HG03460 (cell line): ENCODE data around the gene KRTDAP.

Source experiments
- ATAC-seq: cut with Tn5 transposase; IDR thresholded peaks from one replicate; pipeline ENCODE4 v1.9.1; 2021; ENCODE audit not compliant: unreplicated experiment

The KRTDAP gene

DNA sequence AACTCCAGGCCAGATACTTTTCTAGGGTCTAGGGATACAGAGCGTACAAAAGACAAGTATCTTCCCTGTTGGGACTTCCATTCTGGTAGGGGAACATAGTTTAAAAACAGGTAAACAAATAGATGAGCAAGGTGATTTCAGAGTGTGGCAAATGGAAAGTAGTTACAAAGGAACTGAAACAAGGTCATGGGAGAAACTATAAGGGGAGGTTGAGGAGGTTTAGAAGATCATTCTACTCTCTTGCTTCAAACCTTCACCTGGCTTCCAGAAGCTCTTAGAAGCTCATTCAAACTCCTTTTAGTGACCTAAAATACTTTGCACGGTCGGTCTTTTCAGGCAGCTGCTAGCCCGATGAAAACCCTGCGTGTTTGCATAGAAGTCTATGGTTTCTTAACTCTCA, 33.1 kb downstream of the KRTDAP start:
- ATAC-seq: no peak

DNA sequence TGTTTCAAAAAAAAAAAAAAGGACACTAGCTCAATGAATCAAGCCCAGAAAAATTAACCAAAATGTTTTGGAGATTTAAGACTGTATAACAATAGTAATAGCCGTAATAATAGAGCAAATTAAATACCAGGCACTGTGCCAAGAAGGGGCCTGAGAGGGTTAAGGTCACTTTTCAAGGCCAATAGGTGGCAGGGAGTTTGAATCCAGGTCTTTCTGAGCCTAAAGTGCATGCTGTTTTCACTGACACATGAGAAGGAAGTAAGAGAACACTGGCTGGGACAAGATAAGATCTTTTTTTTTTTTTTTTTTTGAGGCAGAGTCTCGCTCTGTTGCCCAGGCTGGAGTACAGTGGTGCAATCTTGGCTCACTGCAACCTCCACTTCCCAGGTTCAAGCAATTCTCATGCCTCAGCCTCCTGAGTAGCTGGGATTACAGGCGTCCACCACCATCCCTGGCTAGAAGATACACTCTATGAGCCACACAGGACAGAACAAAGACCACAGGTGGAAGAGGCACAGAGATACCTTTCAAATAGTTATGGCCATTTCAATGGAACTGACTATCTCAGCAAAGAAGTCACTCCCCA, 34.6 kb downstream of the KRTDAP start:
- ATAC-seq: no peak

DNA sequence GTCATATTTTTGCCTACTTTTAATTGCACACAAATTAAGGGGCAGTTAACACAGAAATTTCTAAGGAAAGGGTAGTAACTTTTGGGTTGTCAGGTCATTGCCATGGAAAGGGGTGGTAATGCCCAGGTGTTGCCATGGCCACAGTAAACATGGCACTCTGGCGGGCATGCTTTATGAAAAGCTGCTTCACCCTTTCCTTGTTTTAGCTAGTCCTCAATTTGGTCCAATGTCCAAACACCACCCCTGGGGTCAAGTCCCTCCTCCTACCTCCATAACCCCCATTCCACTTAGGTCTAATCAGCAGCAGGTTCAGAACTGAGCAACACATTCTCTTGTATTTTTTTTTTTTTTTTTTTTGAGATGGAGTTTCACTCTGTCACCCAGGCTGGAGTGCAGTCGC, 35.6 kb downstream of the KRTDAP start:
- ATAC-seq: no peak

DNA sequence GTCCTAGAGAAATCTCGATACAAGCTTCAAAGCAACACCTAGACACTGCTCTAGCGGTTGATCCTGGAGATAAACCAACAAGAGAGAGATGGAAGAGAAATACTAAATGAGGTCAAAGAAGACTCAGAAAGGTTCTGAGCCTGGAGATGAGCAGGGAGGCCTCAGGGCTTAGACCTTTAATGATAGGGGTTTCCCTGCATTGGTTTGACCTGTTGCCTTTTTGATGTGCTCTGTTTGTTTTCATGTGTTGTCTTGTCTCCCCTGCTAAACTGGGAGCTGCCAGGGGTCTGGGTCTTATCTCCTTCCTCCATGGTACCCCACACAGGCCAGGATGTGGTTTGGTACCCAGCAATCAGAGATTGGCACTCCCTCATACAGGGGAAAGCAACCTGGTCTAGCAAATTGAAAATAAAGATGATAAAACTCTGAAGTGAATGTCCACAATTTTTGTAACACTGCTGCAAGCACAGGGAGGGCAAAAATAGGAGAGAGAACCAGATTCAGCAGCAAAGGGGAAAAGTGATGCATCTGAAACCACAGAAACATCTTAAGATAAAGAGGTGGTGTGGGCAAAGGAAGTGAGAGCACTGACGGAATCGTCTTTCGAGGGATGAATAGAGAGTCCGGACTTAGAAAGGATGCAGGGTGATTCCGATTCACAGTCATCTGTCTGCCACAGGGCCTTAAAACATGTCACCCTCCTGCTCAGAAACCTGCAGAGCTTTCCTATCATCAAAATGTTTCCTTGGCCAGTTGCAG, 38.7 kb downstream of the KRTDAP start:
- peak; percentile 50 for ATAC-seq

DNA sequence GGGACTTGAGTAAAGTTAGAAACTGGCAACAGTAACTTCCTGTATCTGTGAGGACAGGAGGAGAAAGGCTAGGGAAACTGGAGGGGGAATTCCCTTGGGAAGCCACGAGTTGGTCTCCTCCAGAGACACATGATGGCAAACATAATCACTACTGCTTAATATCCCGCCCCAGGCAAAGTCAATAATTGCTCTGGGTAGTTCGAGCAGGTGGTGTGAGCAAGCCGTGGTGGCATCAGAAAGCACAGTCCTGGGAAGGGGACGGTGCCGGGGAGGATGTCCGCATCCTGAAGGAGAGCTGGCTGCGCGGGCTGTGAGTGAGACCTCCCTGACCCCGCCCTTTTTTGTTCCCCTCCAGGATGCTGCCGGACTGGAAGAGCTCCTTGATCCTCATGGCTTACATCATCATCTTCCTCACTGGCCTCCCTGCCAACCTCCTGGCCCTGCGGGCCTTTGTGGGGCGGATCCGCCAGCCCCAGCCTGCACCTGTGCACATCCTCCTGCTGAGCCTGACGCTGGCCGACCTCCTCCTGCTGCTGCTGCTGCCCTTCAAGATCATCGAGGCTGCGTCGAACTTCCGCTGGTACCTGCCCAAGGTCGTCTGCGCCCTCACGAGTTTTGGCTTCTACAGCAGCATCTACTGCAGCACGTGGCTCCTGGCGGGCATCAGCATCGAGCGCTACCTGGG, 40.8 kb downstream of the KRTDAP start:
- no peak for ATAC-seq

DNA sequence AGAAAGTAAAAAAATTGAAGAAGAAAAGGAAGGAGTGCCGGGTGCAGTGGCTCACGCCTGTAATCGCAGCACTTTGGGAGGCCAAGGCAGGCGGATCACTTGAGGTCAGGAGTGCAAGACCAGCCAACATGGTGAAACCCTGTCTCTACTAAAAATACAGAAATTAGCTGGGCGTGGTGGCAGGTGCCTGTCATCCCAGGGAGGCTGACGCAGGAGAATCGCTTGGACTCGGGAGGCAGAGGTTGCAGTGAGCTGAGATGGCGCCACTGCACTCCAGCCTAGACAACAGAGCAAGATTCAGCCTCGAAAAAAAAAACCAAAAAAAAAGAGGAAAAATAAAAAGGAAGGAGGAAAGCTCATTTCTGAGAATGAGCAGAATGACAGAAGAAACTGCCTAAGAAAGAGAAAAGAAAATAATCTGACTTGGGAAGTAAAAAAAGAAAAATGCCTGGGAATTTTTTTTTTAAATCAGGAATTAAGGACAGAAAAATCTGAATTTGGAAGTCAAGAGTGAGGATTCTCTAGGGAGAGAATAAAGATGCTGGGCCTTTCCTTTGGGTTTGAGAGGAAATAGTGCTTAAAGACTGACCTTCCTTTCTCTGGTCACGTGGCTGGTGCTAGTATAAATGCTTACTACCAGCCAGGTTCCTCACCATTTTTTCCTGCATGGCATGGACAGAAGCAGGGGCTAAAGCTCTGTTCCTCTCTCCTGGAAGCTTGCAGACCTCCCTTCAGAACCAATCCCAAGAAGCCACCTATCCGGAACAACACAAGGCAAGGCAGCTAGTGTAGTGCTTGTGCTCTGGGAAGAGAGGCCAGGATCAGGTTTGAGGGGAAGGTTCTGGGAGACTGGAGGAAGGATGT, 42.4 kb downstream of the KRTDAP start, which contains the start of gene FFAR2:
Gene FFAR2, plus strand, starts transcription at position 652 of the 864 bp plus-strand sequence. CDS start 1,458 bp downstream, outside the sequence.
- no peak for ATAC-seq

DNA sequence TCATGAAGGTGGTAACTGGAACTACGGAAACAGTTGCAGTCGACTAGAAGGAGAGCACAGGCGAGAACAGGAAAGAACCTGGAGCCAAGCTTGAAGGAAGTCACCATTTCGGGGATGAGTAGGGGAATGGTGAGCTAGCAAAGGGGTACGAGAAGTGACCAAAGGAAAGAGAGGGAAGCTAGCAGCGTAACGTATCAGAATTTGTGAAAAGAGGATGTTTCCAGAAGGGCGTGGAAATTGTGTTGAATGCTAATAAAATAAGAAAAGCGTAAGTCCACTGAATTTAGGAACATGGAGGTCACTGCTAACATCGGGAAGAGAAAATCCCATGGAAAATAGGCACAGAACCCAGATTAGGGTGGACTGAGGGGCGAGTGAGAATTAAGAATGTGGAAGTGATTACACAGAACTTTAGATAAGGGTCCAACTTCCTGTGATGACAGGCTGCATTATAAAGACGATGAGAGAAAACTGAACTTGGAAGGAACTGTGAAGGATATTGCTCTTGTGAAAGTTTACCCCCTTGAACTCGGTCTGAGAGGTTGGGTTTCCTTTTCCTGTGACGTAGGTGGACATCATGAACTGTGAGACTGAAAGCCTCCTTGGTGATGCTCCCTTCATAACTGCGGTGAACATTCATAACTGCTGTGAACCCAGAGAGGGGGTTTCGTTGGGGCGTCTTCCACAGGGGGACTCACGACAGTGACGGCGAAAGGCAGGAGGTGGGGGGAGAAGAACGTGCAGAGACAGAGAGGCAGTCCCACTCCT, 44.3 kb downstream of the KRTDAP start:
- ATAC-seq: no peak

DNA sequence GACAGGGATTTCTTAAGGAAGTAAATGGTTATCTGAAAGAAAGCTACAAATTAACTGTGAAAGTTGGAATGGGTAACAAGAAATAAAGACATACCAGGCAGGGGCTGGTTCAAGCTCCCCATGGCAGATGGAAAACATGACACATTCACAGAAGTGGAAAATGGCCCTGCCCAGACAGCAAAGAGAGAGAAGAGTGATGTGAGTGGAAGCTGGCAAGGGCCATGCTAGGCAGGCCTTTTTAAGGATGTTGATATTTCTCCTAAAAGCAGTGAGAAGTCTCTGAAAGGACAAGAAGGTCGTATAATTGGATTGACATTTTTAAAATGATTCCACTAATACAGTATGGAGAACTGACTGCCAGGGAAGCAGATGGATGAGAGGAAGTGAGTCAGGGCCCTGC, 45.5 kb downstream of the KRTDAP start:
- no peak for ATAC-seq

DNA sequence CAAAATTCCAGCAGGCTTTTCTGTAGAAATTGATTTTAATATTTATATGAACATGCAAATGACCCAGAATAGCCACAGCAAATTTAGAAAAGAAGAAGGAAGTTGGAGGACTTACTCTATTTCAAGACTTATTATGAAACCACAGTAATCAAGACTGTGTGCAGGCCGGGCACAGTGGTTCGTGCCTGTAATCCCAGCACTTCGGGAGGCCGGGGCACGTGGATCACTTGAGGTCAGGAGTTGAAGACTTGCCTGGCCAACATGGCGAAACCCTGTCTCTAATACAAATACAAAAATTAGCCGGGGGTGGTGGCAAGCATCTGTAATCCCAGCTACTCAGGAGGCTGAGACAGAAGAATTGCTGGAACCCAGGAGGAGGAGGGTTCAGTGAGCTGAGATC, 48.2 kb downstream of the KRTDAP start:
- no peak for ATAC-seq

DNA sequence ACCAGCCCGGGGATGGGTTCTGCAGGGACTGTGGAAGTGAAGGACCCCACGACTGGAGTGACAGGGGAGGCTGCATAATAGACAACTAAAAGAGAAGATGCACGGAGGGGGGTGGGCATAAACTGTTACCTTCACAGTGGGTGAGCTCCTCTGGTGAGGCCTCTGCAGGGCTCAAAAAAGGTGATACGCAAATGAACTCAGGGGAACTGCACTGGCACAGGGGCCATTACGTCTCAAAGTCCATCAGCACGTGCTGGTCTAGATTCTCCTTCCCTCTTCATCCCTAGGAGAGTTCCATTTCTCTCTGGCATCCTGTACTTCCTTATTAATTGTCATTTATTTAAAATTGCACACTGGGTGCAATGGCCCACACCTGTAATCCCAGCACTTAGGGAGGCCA, 50.3 kb downstream of the KRTDAP start:
- ATAC-seq: no peak

DNA sequence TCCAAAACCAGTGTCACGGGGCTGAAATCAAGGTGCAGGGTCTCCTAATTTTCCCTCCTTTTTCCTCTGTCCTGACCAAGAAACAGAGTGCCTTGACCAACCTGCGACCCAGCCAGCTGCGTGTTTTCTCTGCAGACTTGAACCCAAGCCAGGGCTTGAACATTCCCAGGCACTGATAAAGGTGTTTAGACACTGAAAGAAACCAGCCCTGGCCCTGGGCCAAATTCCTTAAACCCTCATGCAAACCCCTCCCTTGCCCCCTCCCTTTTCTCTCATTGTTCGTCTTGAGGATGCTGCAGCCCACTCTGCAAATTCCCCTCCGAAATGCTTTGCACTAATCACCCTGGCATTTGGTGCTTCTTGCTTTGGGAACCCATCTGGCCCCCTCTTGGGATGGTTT, 51.7 kb downstream of the KRTDAP start:
- ATAC-seq: no peak

DNA sequence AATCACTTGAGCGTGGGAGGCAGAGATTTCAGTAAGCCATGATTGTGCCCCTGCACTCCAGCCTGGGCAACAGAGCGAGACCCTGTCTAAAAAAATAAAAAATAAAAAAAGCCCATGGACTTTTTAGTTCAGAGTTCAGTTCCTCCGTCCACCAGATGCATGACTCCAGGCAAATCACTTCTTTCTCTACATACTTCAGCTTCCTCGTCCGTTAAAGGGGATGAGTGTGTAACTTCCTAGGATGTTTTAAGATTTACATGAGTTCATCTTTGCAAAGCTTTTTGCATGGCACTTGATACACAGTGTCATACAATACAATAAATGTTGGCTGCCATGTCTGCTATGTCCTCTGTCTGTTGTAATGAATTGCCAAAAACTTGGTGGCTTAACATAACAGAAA, 52.2 kb downstream of the KRTDAP start:
- no peak for ATAC-seq

DNA sequence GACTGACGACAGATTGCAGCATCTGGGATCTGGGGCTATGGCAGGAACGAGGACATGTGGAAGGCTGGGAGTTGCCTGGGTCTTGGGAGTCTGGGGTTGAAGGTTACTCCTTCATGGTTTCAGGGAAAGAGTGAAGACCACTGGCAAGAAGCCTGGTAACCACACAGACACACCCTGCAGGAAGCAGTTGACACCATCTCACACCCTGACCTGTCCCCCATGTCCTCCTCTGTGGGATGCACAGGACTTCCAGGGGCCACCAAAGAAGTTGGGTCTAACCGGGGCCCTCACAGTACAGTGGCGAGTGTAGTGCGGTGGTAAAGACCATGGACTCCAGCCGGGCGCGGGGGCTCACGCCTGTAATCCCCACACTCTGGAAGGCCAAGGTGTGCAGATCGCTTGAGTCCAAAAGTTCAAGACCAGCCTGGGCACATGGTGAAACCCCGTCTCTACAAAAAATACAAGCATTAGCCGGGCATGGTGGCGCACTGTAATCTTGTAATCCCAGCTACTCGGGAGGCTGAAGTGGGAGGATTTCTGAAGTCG, 52.8 kb downstream of the KRTDAP start:
- no peak for ATAC-seq
